Activated naive CD4-positive, alpha-beta T cell treated with anti-CD3 and anti-CD28 coated beads, Interleukin-2, amount 50 U/mL, for 24 hours (primary cell): ENCODE data around the gene TIMP3.

Experiments used
- H3K27ac Mint-ChIP-seq: one replicate; pipeline ENCODE4 v1.8.0; 2021; ENCODE audit warnings: mild to moderate bottlenecking, mixed read lengths
- H3K27me3 Mint-ChIP-seq: one replicate; pipeline ENCODE4 v1.8.0; 2021; ENCODE audit warnings: mixed read lengths
- H3K36me3 Mint-ChIP-seq: one replicate; pipeline ENCODE4 v1.8.0; 2021; ENCODE audit warnings: mixed read lengths
- H3K4me1 Mint-ChIP-seq: one replicate; pipeline ENCODE4 v1.8.0; 2021; ENCODE audit warnings: mixed read lengths
- H3K4me3 Mint-ChIP-seq: one replicate; pipeline ENCODE4 v1.8.0; 2021; ENCODE audit warnings: mild to moderate bottlenecking, mixed read lengths
- H3K9me3 Mint-ChIP-seq: one replicate; pipeline ENCODE4 v1.8.0; 2021; ENCODE audit warnings: mixed read lengths

The TIMP3 gene

DNA sequence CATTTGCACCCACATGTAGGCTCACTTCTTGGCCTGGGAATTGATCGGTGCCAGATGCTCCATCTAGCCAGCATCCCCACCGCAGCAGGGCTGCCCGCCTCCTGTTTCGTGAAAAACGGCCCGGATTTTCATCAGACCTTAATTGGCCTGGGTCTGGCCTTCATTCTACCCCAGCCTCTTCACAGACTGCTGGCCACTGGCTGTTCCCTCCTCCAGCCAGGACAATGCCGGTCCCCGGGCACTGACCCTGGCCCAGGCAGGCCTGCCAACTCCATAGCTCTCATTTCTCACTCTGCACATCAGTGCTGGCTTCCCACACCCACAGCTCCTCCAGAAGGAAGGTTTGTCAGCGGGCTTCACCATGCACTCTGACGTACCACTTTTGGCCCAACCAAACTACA, 27.9 kb downstream of the TIMP3 start:
- no peaks in the 10 kb centered on the region for H3K9me3 Mint-ChIP-seq
- H3K27me3 Mint-ChIP-seq: no peaks in the 10 kb centered on the region
- H3K27ac Mint-ChIP-seq: no peak overlapping the region
- H3K36me3 Mint-ChIP-seq: no peaks in the 10 kb centered on the region
- peaks cover 18% of the 10 kb centered on the region for H3K4me1 Mint-ChIP-seq
- no peak overlapping the region for H3K4me3 Mint-ChIP-seq

DNA sequence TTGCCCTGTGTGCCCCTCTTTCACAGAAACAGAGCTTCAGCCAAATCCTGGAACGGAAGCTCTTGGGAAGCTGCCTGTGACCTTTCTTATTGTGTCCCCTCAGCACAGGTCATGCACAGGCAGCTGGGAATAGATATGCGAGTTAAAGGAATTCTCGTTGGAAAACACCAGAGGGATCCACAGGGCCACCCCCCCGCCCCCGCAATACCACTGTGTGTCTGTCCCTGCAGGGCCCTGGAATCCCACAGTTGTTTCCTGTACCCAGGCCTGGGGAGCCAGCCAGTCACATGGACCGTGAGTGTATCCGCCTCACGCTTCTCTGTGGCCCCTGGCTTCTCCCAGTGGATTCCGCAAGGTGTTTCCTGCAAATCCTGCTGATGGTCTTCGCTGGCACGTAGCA, 29.0 kb downstream of the TIMP3 start:
- Mint-ChIP-seq H3K27me3 (no peaks in the 10 kb centered on the region), H3K4me1 (peaks cover 18% of the 10 kb centered on the region), H3K9me3 (no peaks in the 10 kb centered on the region), H3K4me3 (no peak overlapping the region), H3K27ac (no peak overlapping the region), H3K36me3 (no peaks in the 10 kb centered on the region)

DNA sequence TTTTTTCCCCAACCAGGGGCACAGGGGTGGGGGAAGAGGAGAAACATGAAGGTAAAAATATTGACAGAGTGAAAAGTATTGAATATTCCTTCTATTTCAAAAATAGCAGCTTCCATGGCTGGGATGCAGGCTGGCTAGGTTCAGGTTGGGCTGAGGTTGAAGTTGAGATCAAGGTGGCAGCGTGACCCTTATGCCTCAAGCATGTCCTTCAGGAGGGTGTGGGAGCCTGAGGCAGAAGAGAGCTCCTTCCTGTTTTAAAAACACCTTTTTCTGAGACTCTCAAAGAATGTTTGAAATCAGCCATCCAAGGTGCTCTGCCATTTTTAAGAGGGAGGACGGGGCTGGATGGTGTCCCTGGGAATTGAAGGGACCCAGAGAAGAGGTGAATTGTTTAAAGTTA, 29.5 kb downstream of the TIMP3 start:
- no peak overlapping the region for H3K27ac Mint-ChIP-seq

DNA sequence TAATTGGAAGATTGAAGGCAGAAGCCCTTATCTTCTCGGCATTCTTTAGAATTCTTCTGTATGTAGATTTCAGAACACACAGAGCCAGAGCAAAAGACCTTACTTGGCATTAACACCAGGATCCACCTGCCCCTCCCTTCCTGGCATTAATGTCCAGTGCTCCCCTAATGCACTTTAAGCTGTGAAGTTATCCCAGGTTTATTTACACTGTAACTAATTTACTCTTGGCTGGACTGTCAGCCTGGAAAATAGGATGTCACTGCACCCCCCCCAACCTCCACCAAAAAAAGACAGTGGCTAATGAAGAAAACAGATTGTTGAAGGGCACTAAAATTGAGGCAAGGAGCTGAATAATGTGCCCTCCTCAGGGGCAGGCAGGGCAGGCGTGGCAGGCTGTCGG, 30.1 kb downstream of the TIMP3 start:
- H3K27ac Mint-ChIP-seq: no peak overlapping the region
- no peaks in the 10 kb centered on the region for H3K27me3 Mint-ChIP-seq

More for the DNA sequence above, 29.5 kb downstream of the TIMP3 start:
- H3K4me3 Mint-ChIP-seq: no peak overlapping the region
- no peaks in the 10 kb centered on the region for H3K27me3 Mint-ChIP-seq
- no peaks in the 10 kb centered on the region for H3K9me3 Mint-ChIP-seq
- H3K36me3 Mint-ChIP-seq: no peaks in the 10 kb centered on the region
- peaks cover 18% of the 10 kb centered on the region for H3K4me1 Mint-ChIP-seq

DNA sequence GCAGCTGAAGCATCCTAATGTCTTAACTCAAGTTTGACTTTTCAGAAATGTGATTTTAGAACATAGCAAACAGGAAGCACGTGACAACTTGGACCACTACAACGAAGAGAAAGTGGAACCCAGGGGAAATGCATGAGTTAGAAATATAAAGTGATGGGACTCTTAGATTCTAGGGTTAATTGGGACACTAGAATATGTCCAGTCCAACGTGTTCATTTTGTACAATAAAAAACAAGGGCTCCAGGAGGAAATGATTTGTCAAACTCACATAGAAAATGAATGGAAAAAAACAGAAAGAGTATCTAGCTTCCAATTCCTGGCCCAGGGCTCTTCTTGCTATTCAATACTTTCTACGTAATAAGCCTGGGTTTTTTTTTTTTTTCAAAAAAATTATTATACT, 30.7 kb downstream of the TIMP3 start:
- H3K27ac Mint-ChIP-seq: no peak overlapping the region
- H3K36me3 Mint-ChIP-seq: no peaks in the 10 kb centered on the region
- no peak overlapping the region for H3K4me3 Mint-ChIP-seq
- H3K4me1 Mint-ChIP-seq: peaks cover 18% of the 10 kb centered on the region
- no peaks in the 10 kb centered on the region for H3K27me3 Mint-ChIP-seq
- H3K9me3 Mint-ChIP-seq: no peaks in the 10 kb centered on the region

More for the DNA sequence above, 30.1 kb downstream of the TIMP3 start:
- Mint-ChIP-seq H3K4me1 (peaks cover 18% of the 10 kb centered on the region), H3K9me3 (no peaks in the 10 kb centered on the region), H3K4me3 (no peak overlapping the region), H3K36me3 (no peaks in the 10 kb centered on the region)

DNA sequence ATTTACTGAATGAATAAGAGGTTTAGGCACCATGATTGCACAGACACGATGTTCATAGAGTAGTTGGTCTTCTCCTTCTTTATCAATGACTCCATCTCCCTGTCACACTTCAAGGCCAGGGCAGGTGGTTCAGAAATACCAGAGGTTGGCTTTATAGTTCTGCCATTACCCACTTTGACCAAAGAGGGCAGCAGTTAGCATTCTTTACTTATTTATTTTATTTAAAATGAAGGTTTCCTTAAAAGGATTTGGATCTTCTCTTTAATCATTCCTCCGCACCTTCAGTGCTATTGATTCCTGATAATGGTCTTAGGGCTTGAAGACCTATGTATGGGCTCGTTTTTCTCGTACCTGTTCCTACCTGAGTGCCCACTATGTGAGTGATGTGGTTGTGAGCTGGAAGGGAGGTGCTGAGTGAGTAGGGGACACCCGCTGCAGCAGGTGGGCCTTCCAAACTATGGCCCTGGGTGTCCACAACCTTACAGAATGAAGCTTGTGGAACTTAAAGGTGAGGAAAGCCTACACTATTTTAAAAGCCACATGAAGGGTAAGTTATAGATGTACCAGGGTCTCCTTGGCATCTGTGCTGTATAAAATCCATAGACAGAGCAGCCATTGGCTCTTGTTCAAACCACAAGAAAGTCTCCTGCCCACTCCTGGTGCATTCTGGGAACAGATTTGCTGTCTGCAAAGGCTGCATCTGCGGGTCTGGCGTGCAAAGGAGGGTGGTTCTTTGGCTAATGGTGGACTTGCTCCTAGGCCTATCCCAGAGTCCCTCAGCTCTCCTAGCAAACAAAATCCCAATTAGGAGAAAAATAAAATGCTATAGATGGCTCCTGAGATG, 35.0 kb downstream of the TIMP3 start:
- Mint-ChIP-seq H3K9me3 (no peaks in the 10 kb centered on the region), H3K4me3 (no peak overlapping the region), H3K4me1 (peaks cover 11% of the 10 kb centered on the region), H3K27me3 (no peaks in the 10 kb centered on the region), H3K27ac (no peak overlapping the region), H3K36me3 (no peaks in the 10 kb centered on the region)

DNA sequence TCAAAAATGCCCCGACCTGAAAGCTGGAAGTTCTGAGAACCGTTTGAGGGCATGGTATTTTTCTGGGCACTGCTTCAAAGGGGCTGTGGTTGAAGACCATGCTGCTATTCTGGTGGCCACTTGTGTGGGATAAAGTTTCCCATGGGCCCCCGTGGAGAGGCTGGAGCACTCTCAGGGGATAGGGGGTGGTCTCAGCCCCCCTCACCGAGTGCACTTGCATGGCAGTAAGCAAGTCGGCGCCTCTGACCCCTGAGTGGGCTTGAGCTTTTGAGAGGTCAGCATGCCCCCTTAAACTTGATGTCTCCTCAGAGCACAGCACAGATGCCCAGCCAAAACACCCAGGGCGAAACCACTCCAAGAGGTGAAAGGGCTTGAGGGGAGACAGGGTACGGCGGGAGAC, 35.6 kb downstream of the TIMP3 start:
- no peak overlapping the region for H3K27ac Mint-ChIP-seq
- no peaks in the 10 kb centered on the region for H3K9me3 Mint-ChIP-seq
- no peaks in the 10 kb centered on the region for H3K36me3 Mint-ChIP-seq
- no peak overlapping the region for H3K4me3 Mint-ChIP-seq
- H3K4me1 Mint-ChIP-seq: peaks cover 5% of the 10 kb centered on the region
- no peaks in the 10 kb centered on the region for H3K27me3 Mint-ChIP-seq

DNA sequence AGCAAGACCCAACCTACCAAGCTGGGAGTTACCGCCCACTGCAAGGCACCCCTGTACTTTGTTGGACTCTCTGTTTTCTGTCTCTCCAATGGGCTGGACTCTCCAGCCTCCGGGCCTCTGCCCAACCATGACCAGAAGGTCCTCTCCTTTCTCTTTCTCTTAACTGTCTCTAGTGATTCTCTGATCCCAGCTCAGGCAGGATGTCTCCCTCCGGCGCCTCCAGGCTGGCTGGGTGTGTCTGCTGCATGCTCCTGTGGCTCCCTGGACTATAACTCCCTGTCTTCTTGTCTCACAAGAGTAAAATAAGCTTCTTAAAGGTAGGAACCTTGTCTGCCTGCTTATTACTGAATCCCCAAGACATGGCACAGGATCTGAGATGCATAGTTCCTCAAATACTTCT, 36.3 kb downstream of the TIMP3 start:
- Mint-ChIP-seq H3K9me3 (no peaks in the 10 kb centered on the region), H3K27ac (no peak overlapping the region), H3K36me3 (no peaks in the 10 kb centered on the region)

DNA sequence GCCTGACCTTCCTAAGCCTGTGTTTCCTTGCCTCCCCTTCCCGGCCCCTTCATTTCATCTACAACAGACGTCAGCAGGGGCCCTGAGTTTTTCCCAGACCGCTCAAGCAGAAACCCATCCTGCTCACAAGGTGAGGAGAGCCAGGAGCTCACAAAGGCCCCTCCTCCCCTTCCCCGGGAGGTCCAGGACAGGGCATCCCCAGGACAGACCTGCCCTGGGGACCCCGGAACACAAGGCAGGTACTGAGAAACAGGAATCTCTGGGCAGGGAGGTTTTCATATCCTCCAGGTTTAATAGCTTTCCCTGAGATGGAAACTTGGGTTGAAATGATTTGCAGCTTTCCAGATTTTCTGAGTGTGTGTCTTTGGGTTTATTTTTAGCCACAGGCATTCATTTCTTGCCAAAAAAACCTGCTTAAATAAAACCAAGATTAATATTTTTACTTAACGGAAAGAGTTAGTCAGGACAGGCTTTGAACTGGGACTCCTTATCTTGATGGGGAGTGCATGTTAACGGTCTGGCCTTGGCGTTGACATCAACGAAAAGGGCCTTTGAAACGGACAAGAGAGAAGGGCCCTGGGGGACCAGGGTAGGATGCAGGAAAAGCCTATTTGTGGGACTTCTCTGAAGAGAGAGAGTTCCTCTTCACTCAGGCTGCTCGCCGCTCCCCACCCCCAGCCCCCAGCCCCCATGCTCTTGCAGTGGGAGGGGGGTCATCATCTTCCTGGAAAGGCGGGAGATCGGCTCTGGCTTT, 38.5 kb downstream of the TIMP3 start:
- Mint-ChIP-seq H3K4me3 (no peak overlapping the region), H3K4me1 (no peaks in the 10 kb centered on the region), H3K36me3 (no peaks in the 10 kb centered on the region), H3K9me3 (no peaks in the 10 kb centered on the region), H3K27ac (no peak overlapping the region), H3K27me3 (peaks cover 3% of the 10 kb centered on the region)

More for the DNA sequence above, 36.3 kb downstream of the TIMP3 start:
- no peaks in the 10 kb centered on the region for H3K27me3 Mint-ChIP-seq
- no peak overlapping the region for H3K4me3 Mint-ChIP-seq
- H3K4me1 Mint-ChIP-seq: peaks cover 1% of the 10 kb centered on the region

DNA sequence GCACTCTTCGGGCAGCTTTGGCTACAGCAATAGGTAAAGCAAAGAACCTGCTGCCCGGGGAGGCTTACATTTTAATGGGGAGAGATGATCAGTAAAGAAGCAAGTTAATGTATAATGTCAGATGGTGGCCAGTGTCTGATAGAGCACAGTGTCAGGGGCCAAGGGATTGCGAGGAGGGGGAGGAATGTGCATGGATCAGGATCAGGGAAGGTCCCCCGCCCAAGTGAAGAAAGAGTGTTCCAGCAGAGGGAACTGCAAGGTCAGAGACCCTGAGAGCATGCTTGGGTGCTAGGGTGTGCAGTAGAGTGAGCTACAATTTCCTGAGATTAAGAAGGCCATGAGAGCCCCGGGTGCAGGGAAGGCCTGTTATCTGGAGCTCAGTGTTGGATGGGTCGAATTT, 39.7 kb downstream of the TIMP3 start:
- H3K36me3 Mint-ChIP-seq: no peaks in the 10 kb centered on the region
- H3K27me3 Mint-ChIP-seq: peaks cover 4% of the 10 kb centered on the region
- no peak overlapping the region for H3K4me3 Mint-ChIP-seq
- no peaks in the 10 kb centered on the region for H3K4me1 Mint-ChIP-seq
- H3K9me3 Mint-ChIP-seq: no peaks in the 10 kb centered on the region
- no peak overlapping the region for H3K27ac Mint-ChIP-seq

DNA sequence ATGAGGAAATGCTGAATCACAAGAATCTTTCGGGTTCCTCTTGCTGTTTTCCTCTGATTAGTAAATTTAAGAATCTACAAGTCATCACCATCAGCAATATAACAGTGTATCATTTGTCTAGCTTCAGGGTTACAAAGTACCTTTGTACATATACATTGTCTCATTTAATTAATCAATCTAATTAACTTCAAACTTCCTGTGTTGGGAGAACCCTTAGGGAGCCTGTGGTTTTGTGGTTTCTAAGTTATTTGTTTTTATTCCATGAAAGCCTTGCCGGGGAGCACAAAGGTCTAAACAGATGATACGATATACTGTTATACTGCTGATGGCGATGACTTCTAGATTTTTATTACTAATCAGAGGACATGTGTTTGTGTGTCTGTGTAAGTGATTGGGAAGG, 41.0 kb downstream of the TIMP3 start:
- Mint-ChIP-seq H3K4me3 (no peak overlapping the region), H3K9me3 (no peaks in the 10 kb centered on the region), H3K4me1 (no peaks in the 10 kb centered on the region), H3K36me3 (no peaks in the 10 kb centered on the region), H3K27ac (no peak overlapping the region), H3K27me3 (peaks cover 7% of the 10 kb centered on the region)

DNA sequence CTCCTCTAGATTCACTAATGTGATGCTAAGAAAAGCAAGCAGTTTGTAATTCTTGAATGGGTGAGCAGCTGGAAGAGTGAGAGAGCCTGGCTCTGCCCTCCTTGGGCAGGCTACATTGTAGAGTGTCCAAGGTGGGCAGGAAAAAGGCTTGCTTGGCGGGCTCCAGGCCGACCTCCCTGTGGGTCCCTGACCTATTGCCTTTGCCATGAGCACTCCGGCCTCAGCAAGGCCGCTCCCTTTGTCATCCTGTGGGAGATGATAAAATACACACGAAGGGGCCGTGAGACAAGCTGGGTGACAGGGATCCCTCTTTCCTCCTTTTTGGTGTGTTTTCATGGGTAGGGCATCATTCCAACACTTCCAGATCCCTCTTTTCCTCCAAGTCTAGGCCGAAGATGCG, 41.8 kb downstream of the TIMP3 start:
- Mint-ChIP-seq H3K4me3 (no peak overlapping the region), H3K27ac (no peak overlapping the region), H3K4me1 (no peaks in the 10 kb centered on the region), H3K36me3 (no peaks in the 10 kb centered on the region), H3K27me3 (peaks cover 9% of the 10 kb centered on the region), H3K9me3 (no peaks in the 10 kb centered on the region)

DNA sequence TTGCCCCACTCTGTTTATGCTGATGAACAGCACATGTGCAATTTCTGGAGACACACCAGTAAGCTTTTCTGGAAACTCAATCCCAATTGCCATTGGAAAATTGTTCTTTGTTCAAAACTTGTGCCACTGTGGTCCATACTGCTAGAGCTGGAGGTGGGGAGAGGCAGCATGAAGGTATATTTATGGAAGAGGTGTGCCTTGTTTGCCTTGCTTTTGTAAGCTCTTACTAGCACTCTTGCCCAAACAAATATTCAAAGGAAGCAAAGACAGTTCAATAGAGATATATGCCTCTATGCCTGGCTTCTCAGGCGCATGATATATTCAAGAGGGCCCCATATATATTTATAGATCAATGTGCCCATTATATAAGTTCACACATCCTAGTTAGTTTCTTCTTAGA, 42.7 kb downstream of the TIMP3 start:
- no peak overlapping the region for H3K27ac Mint-ChIP-seq
- H3K27me3 Mint-ChIP-seq: peaks cover 12% of the 10 kb centered on the region

DNA sequence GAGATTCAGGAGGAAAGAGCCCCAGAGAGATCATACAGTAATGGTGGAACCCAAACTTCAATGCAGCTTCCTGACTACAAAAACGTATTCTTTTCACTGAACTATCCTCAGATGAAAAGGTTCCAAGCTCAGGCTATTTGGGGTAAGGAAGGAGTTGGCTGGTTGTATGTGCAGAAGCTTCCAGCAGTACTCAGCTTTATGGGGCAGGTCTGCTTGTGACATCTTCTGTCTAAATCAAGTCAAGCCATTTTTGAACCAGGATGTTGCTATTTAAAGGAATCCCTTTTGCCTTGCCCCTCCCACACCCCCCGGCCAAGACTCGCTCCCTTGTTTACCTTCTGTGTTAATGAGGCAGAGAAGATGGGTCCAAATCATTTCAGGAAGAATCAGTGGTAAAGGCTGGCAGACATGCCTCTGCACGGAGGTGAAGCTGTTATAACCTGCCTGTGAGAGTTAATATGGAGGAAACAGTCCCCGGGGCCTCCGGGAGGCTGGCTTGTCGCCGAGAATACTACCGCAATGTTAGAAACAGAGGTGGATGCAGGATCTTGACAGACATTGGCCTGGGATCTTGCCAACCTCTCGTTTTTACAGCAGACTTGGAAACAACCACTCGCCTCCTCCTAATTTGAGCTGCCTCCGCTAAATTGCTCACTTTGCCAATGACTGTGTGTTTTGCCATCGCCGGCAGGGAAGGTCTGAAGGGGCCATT, 45.4 kb downstream of the TIMP3 start:
- Mint-ChIP-seq H3K36me3 (no peaks in the 10 kb centered on the region), H3K9me3 (no peaks in the 10 kb centered on the region), H3K27me3 (peaks cover 13% of the 10 kb centered on the region), H3K4me1 (no peaks in the 10 kb centered on the region), H3K27ac (no peak overlapping the region), H3K4me3 (no peak overlapping the region)

More for the DNA sequence above, 42.7 kb downstream of the TIMP3 start:
- no peaks in the 10 kb centered on the region for H3K36me3 Mint-ChIP-seq
- H3K4me1 Mint-ChIP-seq: no peaks in the 10 kb centered on the region
- H3K9me3 Mint-ChIP-seq: no peaks in the 10 kb centered on the region
- H3K4me3 Mint-ChIP-seq: no peak overlapping the region

DNA sequence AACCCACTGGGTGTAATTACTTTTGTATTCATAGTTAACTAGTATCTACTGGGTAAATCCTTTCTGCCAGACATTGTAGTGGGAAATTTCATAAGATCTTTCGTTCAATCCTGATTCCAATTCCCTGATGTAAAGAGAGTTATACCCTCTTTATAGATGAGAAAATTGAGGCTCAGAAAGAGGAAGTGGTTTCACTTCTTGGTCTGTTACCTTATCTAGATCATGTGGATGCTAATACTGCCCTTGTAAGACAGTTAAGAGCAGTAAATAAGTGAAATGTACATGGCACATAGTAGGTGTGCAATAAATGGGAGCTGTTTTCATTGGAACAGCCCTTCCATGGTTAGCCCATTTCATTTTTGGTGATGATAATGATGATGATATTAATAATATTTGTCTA, 46.7 kb downstream of the TIMP3 start:
- Mint-ChIP-seq H3K36me3 (no peaks in the 10 kb centered on the region), H3K9me3 (no peaks in the 10 kb centered on the region), H3K4me3 (no peak overlapping the region), H3K27me3 (peaks cover 12% of the 10 kb centered on the region), H3K4me1 (no peaks in the 10 kb centered on the region), H3K27ac (no peak overlapping the region)

DNA sequence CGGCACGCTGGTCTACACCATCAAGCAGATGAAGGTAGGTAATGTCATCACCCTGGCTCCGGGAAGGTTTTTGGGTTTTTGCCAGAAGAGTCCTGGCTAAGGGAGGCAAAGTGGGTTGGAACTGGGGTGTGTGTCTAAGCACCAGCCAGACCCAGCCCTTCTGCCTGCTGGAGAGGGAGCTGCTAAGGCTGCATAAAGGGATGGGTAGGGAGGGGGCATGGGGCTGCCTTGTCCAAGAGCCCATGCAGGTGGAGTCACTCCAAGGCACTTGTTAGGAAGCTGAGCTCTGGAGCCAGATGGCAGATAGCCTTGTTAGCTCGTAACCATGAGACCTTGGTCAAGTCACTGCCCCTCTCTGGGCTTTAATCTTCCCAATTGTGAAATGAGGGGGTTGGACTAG, 48.0 kb downstream of the TIMP3 start:
- Mint-ChIP-seq H3K9me3 (no peaks in the 10 kb centered on the region), H3K36me3 (no peaks in the 10 kb centered on the region), H3K4me1 (no peaks in the 10 kb centered on the region), H3K27ac (no peak overlapping the region), H3K4me3 (no peak overlapping the region), H3K27me3 (peaks cover 11% of the 10 kb centered on the region)
